ENCODE measurements around the gene IL18R1. TPM values are rescaled to one million over a fixed set of nuclear protein-coding genes. Genes with fewer than 3 reads are reported as not detected.

The IL18R1 gene
- total and polyA plus RNA-seq, 9 of the 15 experiments (the other 6 are each of a cell fraction or from before 2014, with no cell fraction given) = 0.55 to 10.0 (median 2.5) TPM

- TF ChIP-seq GTF3C2 (IDR thresholded peaks at IDR 0.05; ENCODE audit: borderline replicate concordance, extremely low read depth, insufficient read length) (no peak), NFE2 (IDR thresholded peaks at IDR 0.05; ENCODE audit: low read depth) (no peak), TBL1XR1 (IDR thresholded peaks at IDR 0.05; ENCODE audit: low read length in 2 of 2) (no peak), ZNF407 (IDR thresholded peaks at IDR 0.05; ENCODE audit: low read depth) (no peak), ZHX1 (conservative IDR thresholded peaks at IDR 0.05; ENCODE audit: low read length) (no peak), ZNF57 (CRISPR knock-in tag; IDR thresholded peaks at IDR 0.05) (no peak), ZC3H11A (IDR thresholded peaks at IDR 0.05; ENCODE audit: low read depth, low read length) (no peak), XRCC5 (IDR thresholded peaks at IDR 0.05; ENCODE audit: low read depth, low read length) (no peak)
These were observed 55.4 kb downstream of the IL18R1 start (continued) for GRCh38 chr2:102410952-102411351.

All from K562 (cell line).